Trophoblast cell (in vitro differentiated cells and primary cell): ENCODE measurements around the gene EHD2.
"Not testable (repeated sequence)": the region's sequence is repeated elsewhere in the genome, so short reads cannot be mapped to it uniquely, and the experiment has no call there.

Experiments
- DNase-seq, 2 donors: peaks; one replicate each; pipeline ENCODE4 v3.0.0-alpha.2; 2016
- H2AFZ ChIP-seq: 2 replicates; pipeline ENCODE4 v1.6.1; 2013; ENCODE audit warnings: low read length, moderate library complexity, mild to moderate bottlenecking; ENCODE audit not compliant: insufficient read depth, poor library complexity
- H2AK5ac ChIP-seq: 2 replicates; pipeline ENCODE4 v1.6.1; 2013; ENCODE audit warnings: mild to moderate bottlenecking, low read length
- H2BK120ac ChIP-seq: 2 replicates; pipeline ENCODE4 v1.6.1; 2013; ENCODE audit warnings: low read length, mild to moderate bottlenecking, moderate library complexity; ENCODE audit not compliant: insufficient read depth, poor library complexity
- H2BK12ac ChIP-seq: 2 replicates; pipeline ENCODE4 v1.6.1; 2013; ENCODE audit warnings: mild to moderate bottlenecking, low read length, moderate library complexity
- H2BK5ac ChIP-seq: 2 replicates; pipeline ENCODE4 v1.6.1; 2013; ENCODE audit warnings: low read length, low read depth, moderate library complexity, mild to moderate bottlenecking; ENCODE audit not compliant: poor library complexity
- H3K14ac ChIP-seq: 2 replicates; pipeline ENCODE4 v1.6.1; 2013; ENCODE audit warnings: mild to moderate bottlenecking, low read length
- H3K18ac ChIP-seq: 2 replicates; pipeline ENCODE4 v1.6.1; 2013; ENCODE audit warnings: mild to moderate bottlenecking, low read length
- H3K23ac ChIP-seq: 2 replicates; pipeline ENCODE4 v1.6.1; 2013; ENCODE audit warnings: low read length
- H3K27ac ChIP-seq: 2 replicates; pipeline ENCODE4 v1.5.1; 2013; ENCODE audit warnings: low read depth, mild to moderate bottlenecking, inconsistent platforms, low read length, moderate library complexity
- H3K27me3 ChIP-seq: 2 replicates; pipeline ENCODE4 v1.6.1; 2013; ENCODE audit warnings: inconsistent platforms, mild to moderate bottlenecking, low read length, moderate library complexity; ENCODE audit not compliant: insufficient read depth
- H3K36me3 ChIP-seq, 2 experiments: 1 replicate in 1 of 2; 2 replicates in 1 of 2; pipeline ENCODE4 v1.6.1; 2013; ENCODE audit warnings: low read length in 2 of 2, mild to moderate bottlenecking in 2 of 2, moderate library complexity in 1 of 2; ENCODE audit not compliant: insufficient read depth in 2 of 2, control insufficient read depth in 1 of 2
- H3K4ac ChIP-seq: 2 replicates; pipeline ENCODE4 v1.6.1; 2013; ENCODE audit warnings: low read depth, mild to moderate bottlenecking, low read length, moderate library complexity
- H3K4me1 ChIP-seq, 2 experiments: 1 replicate in 1 of 2; 2 replicates in 1 of 2; pipeline ENCODE4 v1.6.1; 2013; ENCODE audit warnings: low read length in 2 of 2, mild to moderate bottlenecking in 2 of 2, moderate library complexity in 1 of 2; ENCODE audit not compliant: insufficient read depth in 2 of 2, control insufficient read depth in 1 of 2
- H3K4me2 ChIP-seq: 2 replicates; pipeline ENCODE4 v1.6.1; 2013; ENCODE audit warnings: inconsistent platforms, mild to moderate bottlenecking, low read length, moderate library complexity
- H3K4me3 ChIP-seq: 2 replicates; pipeline ENCODE4 v1.5.1; 2013; ENCODE audit warnings: mild to moderate bottlenecking, low read depth, low read length, inconsistent platforms
- H3K79me1 ChIP-seq: one replicate; pipeline ENCODE4 v1.6.1; 2013; ENCODE audit warnings: low read length
- H3K79me2 ChIP-seq: 2 replicates; pipeline ENCODE4 v1.6.1; 2013; ENCODE audit warnings: low read length, mild to moderate bottlenecking; ENCODE audit not compliant: control insufficient read depth, insufficient read depth, poor library complexity
- H3K9ac ChIP-seq: 2 replicates; pipeline ENCODE4 v1.6.1; 2013; ENCODE audit warnings: mild to moderate bottlenecking, low read length
- H3K9me3 ChIP-seq: 2 replicates; pipeline ENCODE4 v1.6.1; 2013; ENCODE audit warnings: low read depth, mild to moderate bottlenecking, control low read depth, inconsistent platforms, low read length; ENCODE audit not compliant: insufficient read depth
- H4K12ac ChIP-seq: 2 replicates; pipeline ENCODE4 v1.6.1; 2013; ENCODE audit warnings: low read depth, mild to moderate bottlenecking, low read length, moderate library complexity
- H4K8ac ChIP-seq: 2 replicates; pipeline ENCODE4 v1.6.1; 2013; ENCODE audit warnings: low read depth, mild to moderate bottlenecking, low read length, moderate library complexity
- H4K91ac ChIP-seq: one replicate; pipeline ENCODE4 v1.6.1; 2013; ENCODE audit warnings: low read depth, mild to moderate bottlenecking, low read length, moderate library complexity
- whole genome bisulfite sequencing: extraction: QIAGEN DNeasy Blood & Tissue Kit; methylation state at CpG from one replicate; pipeline ENCODE4 v1.1.7; 2013; ENCODE audit warnings: missing lambda C conversion rate; ENCODE audit not compliant: insufficient read length, insufficient coverage; ENCODE audit errors: extremely low coverage; 5-methylcytosine and 5-hydroxymethylcytosine counted together

EHD2 gene

DNA sequence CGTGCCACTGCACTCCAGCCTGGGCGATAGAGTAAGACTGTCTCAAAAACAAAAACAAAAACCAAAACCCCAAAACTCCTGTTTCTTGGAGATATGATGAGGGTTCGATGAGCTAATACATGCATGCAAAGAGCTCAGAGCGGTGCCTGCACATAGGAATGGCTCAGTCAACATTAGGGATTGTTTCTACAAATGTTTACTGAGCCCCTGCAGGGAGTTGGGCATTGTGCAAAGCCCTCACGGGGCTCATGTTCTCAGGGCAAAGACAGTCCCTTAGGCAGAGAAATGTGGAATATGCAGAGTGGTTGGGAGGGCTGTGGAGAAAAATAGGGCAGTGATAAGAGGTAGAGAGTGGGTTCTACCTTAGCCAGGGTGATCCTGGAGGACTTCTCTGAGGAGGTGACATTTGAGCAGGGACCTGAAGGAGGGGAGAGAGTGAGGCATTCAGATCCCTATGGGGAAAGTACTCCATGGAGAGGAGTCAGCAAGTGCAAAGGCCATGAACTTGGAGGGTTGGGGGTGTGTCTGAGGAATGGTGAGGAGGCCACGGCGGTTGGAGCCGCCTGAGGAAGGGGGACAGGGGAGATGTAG is 1.5 kb upstream of the EHD2 start:
- Histone ChIP-seq H2BK120ac (no peak overlapping the region), H3K27ac (no peak overlapping the region), H3K79me2 (peaks cover 5% of the 10 kb centered on the region), H2BK5ac (no peak overlapping the region), H3K27me3 (no peaks in the 10 kb centered on the region), H3K4ac (no peak overlapping the region), H2AFZ (no peak overlapping the region), H3K9me3 (peaks cover 2% of the 10 kb centered on the region), H3K79me1 (peaks cover 4% of the 10 kb centered on the region), H3K23ac (no peak overlapping the region), H3K4me2 (no peak overlapping the region), H4K8ac (no peak overlapping the region), H3K4me3 (no peak overlapping the region), H3K36me3 (peaks cover 6% of the 10 kb centered on the region in 2 experiments), H2AK5ac (no peak overlapping the region), H3K14ac (no peak overlapping the region), H3K4me1 (peaks cover 0 to 6% of the 10 kb centered on the region in 2 experiments), H4K12ac (no peak overlapping the region), H4K91ac (no peak overlapping the region), H3K9ac (no peak overlapping the region), H2BK12ac (no peak overlapping the region), H3K18ac (no peak overlapping the region)
- DNase-seq, result no peak
- WGBS, result no CpG with 5 or more reads among the region's 8 CpGs

- Histone ChIP-seq H3K9me3 (peaks cover 2% of the 10 kb centered on the region), H4K12ac (no peak overlapping the region), H4K91ac (no peak overlapping the region), H3K4me1 (peaks cover 3 to 13% of the 10 kb centered on the region in 2 experiments), H2AFZ (no peak overlapping the region), H3K4ac (no peak overlapping the region), H3K79me1 (peaks cover 4% of the 10 kb centered on the region), H3K14ac (no peak overlapping the region), H3K79me2 (peaks cover 5% of the 10 kb centered on the region), H3K36me3 (peaks cover 10% of the 10 kb centered on the region in 2 experiments), H3K4me3 (no peak overlapping the region), H2AK5ac (no peak overlapping the region), H3K27me3 (no peaks in the 10 kb centered on the region), H2BK5ac (no peak overlapping the region), H3K23ac (no peak overlapping the region), H3K27ac (no peak overlapping the region), H2BK120ac (no peak overlapping the region), H3K4me2 (no peak overlapping the region), H4K8ac (no peak overlapping the region), H3K9ac (no peak overlapping the region), H2BK12ac (no peak overlapping the region), H3K18ac (no peak overlapping the region)
- no CpG with 5 or more reads among the region's 4 CpGs for WGBS
- DNase-seq, result no peak
Measured at GRCh38 chr19:47714339-47714738, 1.1 kb downstream of the EHD2 start.

DNA sequence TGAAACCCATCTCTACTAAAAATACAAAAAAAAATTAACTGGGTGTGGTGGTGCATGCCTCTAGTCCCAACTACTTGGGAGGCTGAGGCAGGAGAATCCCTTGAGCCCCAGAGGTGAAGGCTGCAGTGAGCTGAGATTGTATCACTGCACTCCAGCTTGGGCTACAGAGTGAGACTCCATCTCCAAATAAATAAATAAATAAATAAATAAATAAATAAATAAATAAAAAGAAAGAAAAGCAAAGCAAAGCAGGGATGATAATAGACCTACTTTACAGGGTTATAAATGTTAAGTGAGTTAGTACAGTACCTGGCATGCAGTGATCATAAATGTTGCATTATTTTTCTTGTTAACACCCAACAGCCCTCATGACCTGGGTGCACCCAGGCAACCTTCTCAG is 1.6 kb downstream of the EHD2 start:
- H3K4me3 ChIP-seq, H3K9me3 ChIP-seq, H3K14ac ChIP-seq, H3K79me1 ChIP-seq, H2AFZ ChIP-seq, H2BK5ac ChIP-seq, H4K12ac ChIP-seq, H2BK120ac ChIP-seq, H3K18ac ChIP-seq, H3K4ac ChIP-seq, DNase-seq, H3K4me2 ChIP-seq, H2AK5ac ChIP-seq, H2BK12ac ChIP-seq, H4K91ac ChIP-seq, H4K8ac ChIP-seq, H3K79me2 ChIP-seq, H3K27ac ChIP-seq, H3K9ac ChIP-seq, H3K27me3 ChIP-seq, H3K23ac ChIP-seq: not testable (repeated sequence)
- H3K4me1 ChIP-seq, result peaks cover 3 to 17% of the 10 kb centered on the region in 2 experiments
- peaks cover 10 to 11% of the 10 kb centered on the region in 2 experiments for H3K36me3 ChIP-seq

DNA sequence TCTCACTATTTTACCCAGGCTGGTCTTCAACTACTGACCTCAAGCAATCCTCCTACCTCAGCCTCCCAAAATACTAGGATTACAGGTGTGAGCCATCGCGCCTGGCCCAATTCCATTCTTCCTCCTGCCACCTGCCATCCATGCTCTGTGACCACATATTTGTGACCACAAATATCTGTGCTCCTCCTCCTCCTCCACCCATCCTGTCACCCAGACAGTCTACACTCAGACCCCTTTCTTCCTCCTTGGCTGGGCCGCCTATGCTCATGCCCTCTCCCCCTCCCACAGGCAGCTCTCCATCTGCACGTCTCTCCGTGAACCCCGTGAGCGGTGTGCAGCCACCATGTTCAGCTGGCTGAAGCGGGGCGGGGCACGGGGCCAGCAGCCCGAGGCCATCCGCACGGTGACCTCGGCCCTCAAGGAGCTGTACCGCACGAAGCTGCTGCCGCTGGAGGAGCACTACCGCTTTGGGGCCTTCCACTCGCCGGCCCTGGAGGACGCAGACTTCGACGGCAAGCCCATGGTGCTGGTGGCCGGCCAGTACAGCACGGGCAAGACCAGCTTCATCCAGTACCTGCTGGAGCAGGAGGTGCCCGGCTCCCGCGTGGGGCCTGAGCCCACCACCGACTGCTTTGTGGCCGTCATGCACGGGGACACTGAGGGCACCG is 3.2 kb downstream of the EHD2 start:
- Histone ChIP-seq H3K4ac (no peak overlapping the region), H3K4me1 (peaks cover 3 to 18% of the 10 kb centered on the region in 2 experiments), H3K18ac (no peak overlapping the region), H3K27ac (no peak overlapping the region), H3K79me2 (peaks cover 5% of the 10 kb centered on the region), H3K79me1 (peaks cover 7% of the 10 kb centered on the region), H3K23ac (no peak overlapping the region), H2AFZ (peak overlapping the region; percentile 35), H2BK120ac (no peak overlapping the region), H2BK12ac (no peak overlapping the region), H2AK5ac (no peak overlapping the region), H3K9ac (no peak overlapping the region), H4K12ac (no peak overlapping the region), H4K8ac (no peak overlapping the region), H3K9me3 (peaks cover 5% of the 10 kb centered on the region), H3K27me3 (no peaks in the 10 kb centered on the region), H4K91ac (no peak overlapping the region), H3K4me3 (no peak overlapping the region), H2BK5ac (no peak overlapping the region), H3K4me2 (no peak overlapping the region), H3K36me3 (peaks cover 10 to 12% of the 10 kb centered on the region in 2 experiments), H3K14ac (no peak overlapping the region)
- no CpG with 5 or more reads among the region's 32 CpGs for WGBS
- DNase-seq, result no peak
